Neural progenitor cell (in vitro differentiated cells): Measurements from ENCODE around the gene CYP26C1. TPM values are rescaled to one million over a fixed set of nuclear protein-coding genes. Genes with fewer than 3 reads are reported as not detected.
A peak's percentile ranks its signal among the peaks of the same experiment; 100 is the strongest.

Experiments used
- DNase-seq: peaks from one replicate; pipeline ENCODE4 v3.0.0-alpha.2; 2016; ENCODE audit warnings: low spot score
- H2AFZ ChIP-seq: fragments of 200-600 bp; sonication (generic); replicated peaks from 2 replicates; pipeline ENCODE4 v1.6.1; 2016; ENCODE audit warnings: antibody characterized with exemption
- H3F3A ChIP-seq: fragments of 200-600 bp; sonication (generic); 2 replicates; pipeline ENCODE4 v1.6.1; 2016; ENCODE audit warnings: antibody characterized with exemption, low read depth
- H3K27ac ChIP-seq: fragments of 200-600 bp; sonication (generic); 2 replicates; pipeline ENCODE4 v1.5.1; 2016; ENCODE audit warnings: mild to moderate bottlenecking
- H3K27me3 ChIP-seq: fragments of 200-600 bp; sonication (generic); 2 replicates; pipeline ENCODE4 v1.6.1; 2016; ENCODE audit warnings: mild to moderate bottlenecking, moderate library complexity
- H3K36me3 ChIP-seq: fragments of 200-600 bp; sonication (generic); 2 replicates; pipeline ENCODE4 v1.5.1; 2016
- H3K4me1 ChIP-seq: fragments of 200-600 bp; sonication (generic); 2 replicates; pipeline ENCODE4 v1.6.1; 2016; ENCODE audit warnings: mixed run types
- H3K4me2 ChIP-seq: fragments of 200-600 bp; sonication (generic); 2 replicates; pipeline ENCODE4 v1.6.1; 2016
- H3K4me3 ChIP-seq: fragments of 200-600 bp; sonication (generic); 2 replicates; pipeline ENCODE4 v1.5.1; 2016
- H3K79me2 ChIP-seq: fragments of 200-600 bp; sonication (generic); 2 replicates; pipeline ENCODE4 v1.6.1; 2016; ENCODE audit warnings: low read depth
- H3K9ac ChIP-seq: fragments of 200-600 bp; sonication (generic); 2 replicates; pipeline ENCODE4 v1.6.1; 2016
- H3K9me3 ChIP-seq: fragments of 200-600 bp; sonication (generic); 2 replicates; pipeline ENCODE4 v1.5.1; 2016; ENCODE audit warnings: low read depth
- H4K20me1 ChIP-seq: fragments of 200-600 bp; sonication (generic); 2 replicates; pipeline ENCODE4 v1.6.1; 2016; ENCODE audit warnings: low read depth
- H3K27ac Mint-ChIP-seq: 3 replicates; pipeline ENCODE4 v1.8.0; 2021; ENCODE audit warnings: mixed read lengths
- H3K27me3 Mint-ChIP-seq: 2 replicates; pipeline ENCODE4 v1.8.0; 2022; ENCODE audit warnings: low read depth, mild to moderate bottlenecking, inconsistent platforms, moderate library complexity, mixed read lengths; ENCODE audit not compliant: insufficient read depth
- H3K36me3 Mint-ChIP-seq: 3 replicates; pipeline ENCODE4 v1.8.0; 2021; ENCODE audit warnings: mixed read lengths
- H3K4me1 Mint-ChIP-seq: 3 replicates; pipeline ENCODE4 v1.8.0; 2021; ENCODE audit warnings: mixed read lengths
- H3K4me3 Mint-ChIP-seq: 3 replicates; pipeline ENCODE4 v1.8.0; 2021; ENCODE audit warnings: mild to moderate bottlenecking, moderate library complexity, mixed read lengths
- H3K9me3 Mint-ChIP-seq: 3 replicates; pipeline ENCODE4 v1.8.0; 2020; ENCODE audit warnings: mixed read lengths
- EZH2 ChIP-seq: fragments of 200-600 bp; sonication (generic); IDR thresholded peaks from 2 replicates; pipeline ENCODE4 v1.6.1; 2017; ENCODE audit warnings: antibody characterized with exemption, mild to moderate bottlenecking, moderate library complexity
- EZH2phosphoT487 ChIP-seq: fragments of 200-600 bp; sonication (generic); IDR thresholded peaks from 2 replicates; pipeline ENCODE4 v1.6.1; 2017; ENCODE audit warnings: antibody characterized with exemption
- total RNA-seq: library from RNA; depleted of rRNA; stranded (reverse); fragments of >200 nt; gene quantifications from 2 replicates; pipeline ENCODE4 v1.2.3, GENCODE V29; 2015; ENCODE audit warnings: low replicate concordance
- TF ChIP-seq, protein P1 (sequence below): fragments of 200-600 bp; sonication (generic); IDR thresholded peaks from 2 replicates; pipeline ENCODE4 v1.5.1; 2017; ENCODE audit warnings: antibody characterized with exemption, mild to moderate bottlenecking

The CYP26C1 gene
- total RNA-seq, 1 donor from 2014 or later: 0.04 TPM

DNA sequence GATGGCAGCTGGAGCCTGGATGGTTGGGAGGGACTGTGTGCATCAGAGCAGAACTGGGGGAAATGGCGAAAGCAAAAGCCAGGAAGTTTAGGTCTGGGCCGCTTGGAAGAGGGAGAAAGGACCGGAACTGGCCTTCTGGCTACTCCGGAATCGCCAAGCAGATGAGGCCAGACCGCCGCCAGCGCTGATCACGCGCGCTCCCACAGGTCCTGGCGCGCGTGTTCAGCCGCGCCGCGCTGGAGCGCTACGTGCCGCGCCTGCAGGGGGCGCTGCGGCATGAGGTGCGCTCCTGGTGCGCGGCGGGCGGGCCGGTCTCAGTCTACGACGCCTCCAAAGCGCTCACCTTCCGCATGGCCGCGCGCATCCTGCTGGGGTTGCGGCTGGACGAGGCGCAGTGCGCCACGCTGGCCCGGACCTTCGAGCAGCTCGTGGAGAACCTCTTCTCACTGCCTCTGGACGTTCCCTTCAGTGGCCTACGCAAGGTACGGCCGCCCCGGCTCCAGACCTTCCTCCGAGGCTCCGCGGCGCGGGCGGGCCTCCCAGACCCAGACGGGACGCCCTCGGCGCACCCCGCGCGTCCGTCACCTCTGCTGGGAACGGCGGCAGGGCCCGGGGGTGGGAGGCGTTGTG lies 2.0 kb downstream of the CYP26C1 start:
- Mint-ChIP-seq H3K27me3 (peaks cover 59% of the 10 kb centered on the region), H3K36me3 (peaks cover 24% of the 10 kb centered on the region), H3K27ac (no peak overlapping the region), H3K9me3 (peaks cover 16% of the 10 kb centered on the region), H3K4me1 (peaks cover 8% of the 10 kb centered on the region), H3K4me3 (peak overlapping the region; percentile 78)
- Histone ChIP-seq H2AFZ (peak overlapping the region; percentile 68), H3K9me3 (no peaks in the 10 kb centered on the region), H3K27ac (no peak overlapping the region), H3K4me2 (peak overlapping the region; percentile 27), H3K27me3 (peaks cover 86% of the 10 kb centered on the region), H3K9ac (no peak overlapping the region), H3K4me1 (no peaks in the 10 kb centered on the region), H3K36me3 (no peaks in the 10 kb centered on the region), H4K20me1 (peaks cover 15% of the 10 kb centered on the region), H3K4me3 (no peak overlapping the region), H3F3A (peaks cover 16% of the 10 kb centered on the region), H3K79me2 (no peaks in the 10 kb centered on the region)
- peak; percentile 61 for DNase-seq
- no peak for TF ChIP-seq EZH2phosphoT487
- TF ChIP-seq, protein P1, sequence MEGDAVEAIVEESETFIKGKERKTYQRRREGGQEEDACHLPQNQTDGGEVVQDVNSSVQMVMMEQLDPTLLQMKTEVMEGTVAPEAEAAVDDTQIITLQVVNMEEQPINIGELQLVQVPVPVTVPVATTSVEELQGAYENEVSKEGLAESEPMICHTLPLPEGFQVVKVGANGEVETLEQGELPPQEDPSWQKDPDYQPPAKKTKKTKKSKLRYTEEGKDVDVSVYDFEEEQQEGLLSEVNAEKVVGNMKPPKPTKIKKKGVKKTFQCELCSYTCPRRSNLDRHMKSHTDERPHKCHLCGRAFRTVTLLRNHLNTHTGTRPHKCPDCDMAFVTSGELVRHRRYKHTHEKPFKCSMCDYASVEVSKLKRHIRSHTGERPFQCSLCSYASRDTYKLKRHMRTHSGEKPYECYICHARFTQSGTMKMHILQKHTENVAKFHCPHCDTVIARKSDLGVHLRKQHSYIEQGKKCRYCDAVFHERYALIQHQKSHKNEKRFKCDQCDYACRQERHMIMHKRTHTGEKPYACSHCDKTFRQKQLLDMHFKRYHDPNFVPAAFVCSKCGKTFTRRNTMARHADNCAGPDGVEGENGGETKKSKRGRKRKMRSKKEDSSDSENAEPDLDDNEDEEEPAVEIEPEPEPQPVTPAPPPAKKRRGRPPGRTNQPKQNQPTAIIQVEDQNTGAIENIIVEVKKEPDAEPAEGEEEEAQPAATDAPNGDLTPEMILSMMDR: peak; percentile 53
- peak; percentile 49 for TF ChIP-seq EZH2

DNA sequence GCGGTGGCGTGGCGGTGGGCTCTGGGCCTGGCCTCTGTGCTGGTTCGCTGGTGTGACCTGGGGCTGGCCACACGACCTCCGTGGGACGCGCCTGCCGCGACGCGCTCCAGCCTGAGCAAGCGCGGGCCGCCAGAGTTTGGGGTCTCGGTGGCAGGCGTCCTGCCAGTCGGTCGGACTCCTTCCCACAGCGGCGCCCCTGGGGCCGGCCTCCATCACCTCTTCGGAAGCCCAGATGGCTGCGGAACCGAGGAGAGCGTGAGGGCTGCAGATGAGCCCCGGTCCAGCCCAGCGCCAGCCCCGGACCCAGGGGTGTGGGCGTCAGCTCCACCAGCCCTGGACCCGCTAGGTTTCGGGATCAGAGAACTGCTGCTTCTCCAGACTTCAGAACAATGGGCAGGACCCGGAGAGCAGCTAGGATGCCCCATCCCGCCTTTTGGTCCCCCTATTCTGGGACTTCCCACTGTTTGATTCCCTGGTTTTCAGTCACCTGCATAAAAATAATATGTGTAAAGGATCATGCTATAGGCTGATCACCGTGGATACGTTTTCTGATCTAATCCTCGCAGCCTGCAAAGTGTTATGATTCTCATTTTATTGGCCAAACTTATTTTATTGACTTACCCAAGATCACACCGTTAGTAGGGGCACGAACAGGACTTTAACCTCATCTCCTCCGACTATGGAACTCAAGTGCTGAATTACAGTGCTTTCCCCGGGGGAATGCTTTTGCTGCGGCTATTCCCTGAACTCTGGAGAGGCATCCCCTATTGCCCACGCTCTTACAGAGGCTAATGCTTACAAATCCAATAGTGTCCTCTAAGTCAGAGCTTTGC lies 2.8 kb downstream of the CYP26C1 start:
- peaks cover 10% of the 10 kb centered on the region for H3K4me1 Mint-ChIP-seq
- peaks cover 21% of the 10 kb centered on the region for H4K20me1 ChIP-seq
- peaks cover 94% of the 10 kb centered on the region for H3K27me3 ChIP-seq
- H3K27me3 Mint-ChIP-seq: peaks cover 66% of the 10 kb centered on the region
- H3K4me3 ChIP-seq: no peak overlapping the region
- no peak for DNase-seq
- TF ChIP-seq EZH2 (peak; percentile 42), EZH2phosphoT487 (no peak)
- peak overlapping the region; percentile 12 for H3K4me3 Mint-ChIP-seq
- no peaks in the 10 kb centered on the region for H3K9me3 ChIP-seq
- H3K79me2 ChIP-seq: no peaks in the 10 kb centered on the region
- peaks cover 4% of the 10 kb centered on the region for H3K4me1 ChIP-seq
- no peaks in the 10 kb centered on the region for H3K36me3 ChIP-seq
- no peak overlapping the region for H3K27ac Mint-ChIP-seq
- H3K9ac ChIP-seq: no peak overlapping the region
- peaks cover 14% of the 10 kb centered on the region for H3K9me3 Mint-ChIP-seq
- H3K4me2 ChIP-seq: peak overlapping the region; percentile 27
- H3F3A ChIP-seq: peaks cover 17% of the 10 kb centered on the region
- H3K36me3 Mint-ChIP-seq: peaks cover 20% of the 10 kb centered on the region
- no peak overlapping the region for H2AFZ ChIP-seq
- no peak overlapping the region for H3K27ac ChIP-seq

DNA sequence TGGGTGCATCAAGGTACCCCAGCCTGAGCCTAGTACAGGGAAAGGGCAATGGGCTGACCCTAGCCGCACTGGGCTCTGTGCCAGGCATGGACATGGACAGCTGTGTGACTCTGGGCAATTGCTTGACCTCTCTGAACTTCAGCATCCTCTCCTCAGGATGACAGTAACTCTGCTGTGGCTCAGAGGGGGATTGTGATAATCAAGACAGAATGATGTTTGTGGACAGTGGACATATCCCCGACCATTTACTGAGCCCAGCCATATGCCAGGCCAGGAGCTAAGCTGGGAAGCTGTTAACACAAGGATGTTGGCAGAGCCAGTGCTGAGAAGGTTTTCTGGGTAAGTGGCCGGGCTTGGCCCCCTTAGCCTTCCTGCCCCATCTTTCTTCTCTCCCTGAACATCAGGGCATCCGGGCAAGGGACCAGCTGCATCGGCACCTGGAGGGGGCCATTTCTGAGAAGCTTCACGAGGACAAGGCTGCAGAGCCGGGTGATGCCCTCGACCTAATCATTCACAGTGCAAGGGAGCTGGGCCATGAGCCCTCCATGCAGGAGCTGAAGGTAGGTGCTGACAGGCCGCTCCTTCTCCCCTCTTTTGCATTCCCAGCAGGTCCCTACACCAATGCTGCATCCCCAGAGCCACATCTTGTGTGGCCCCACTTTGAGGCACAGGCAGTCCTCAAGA lies 3.5 kb downstream of the CYP26C1 start:
- Histone ChIP-seq H3K27me3 (peaks cover 100% of the 10 kb centered on the region), H2AFZ (no peak overlapping the region), H3K4me2 (no peak overlapping the region), H3K4me1 (peaks cover 4% of the 10 kb centered on the region), H3K27ac (no peak overlapping the region), H3F3A (peaks cover 17% of the 10 kb centered on the region), H3K79me2 (no peaks in the 10 kb centered on the region), H4K20me1 (peaks cover 24% of the 10 kb centered on the region), H3K9ac (no peak overlapping the region), H3K36me3 (no peaks in the 10 kb centered on the region), H3K4me3 (no peak overlapping the region), H3K9me3 (no peaks in the 10 kb centered on the region)
- H3K36me3 Mint-ChIP-seq: peaks cover 16% of the 10 kb centered on the region
- H3K4me3 Mint-ChIP-seq: peak overlapping the region; percentile 12
- H3K4me1 Mint-ChIP-seq: peaks cover 15% of the 10 kb centered on the region
- TF ChIP-seq EZH2phosphoT487 (no peak), EZH2 (no peak)
- TF ChIP-seq, protein P1: no peak
- no peak overlapping the region for H3K27ac Mint-ChIP-seq
- H3K27me3 Mint-ChIP-seq: peaks cover 72% of the 10 kb centered on the region
- peaks cover 16% of the 10 kb centered on the region for H3K9me3 Mint-ChIP-seq
- no peak for DNase-seq
